ENCODE measurements around the gene ITCH.

DNA sequence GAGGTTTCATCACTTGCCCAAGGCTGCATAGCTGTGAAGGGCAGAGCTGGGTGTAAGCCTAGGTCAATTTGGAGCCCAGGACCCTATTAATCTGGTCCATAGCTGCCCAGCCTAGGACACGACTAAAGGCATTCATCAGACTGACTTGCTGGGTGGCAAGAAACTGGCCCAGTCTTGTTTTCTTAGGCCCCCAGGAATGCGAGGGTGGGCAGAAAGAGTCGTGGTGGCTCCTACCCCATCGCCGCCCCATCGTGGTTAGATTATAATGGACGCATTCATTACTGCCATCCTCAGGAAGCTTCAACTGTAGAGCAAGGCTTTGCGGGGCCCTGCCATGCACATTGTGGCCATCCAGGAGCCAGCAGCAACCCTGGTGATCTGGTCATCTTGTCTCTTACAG lies 169.2 kb downstream of the ITCH start:
- TF ChIP-seq EZH2 (IDR thresholded peaks at IDR 0.05) (no peak), POLR2AphosphoS5 (IDR thresholded peaks at IDR 0.05; ENCODE audit: borderline replicate concordance, low read depth, low read length) (no peak)

Data from SK-N-MC (cell line).